ENCODE results near the gene PLEKHM3.

The PLEKHM3 gene

GRCh38 chr2:207868855-207869596 is 156.3 kb downstream of the PLEKHM3 start:
- in situ Hi-C loops (cut with MboI; ENCODE audit: low sequenced_read_pairs) = no loop called here

GRCh38 chr2:207867905-207868304 is 157.4 kb downstream of the PLEKHM3 start:
- in situ Hi-C loops (cut with MboI; ENCODE audit: low sequenced_read_pairs) = no loop called here

GRCh38 chr2:207867056-207867455 is 158.3 kb downstream of the PLEKHM3 start:
- in situ Hi-C loops (cut with MboI; ENCODE audit: low sequenced_read_pairs) = no loop called here

GRCh38 chr2:207865210-207865609 is 160.1 kb downstream of the PLEKHM3 start:
- in situ Hi-C loops (cut with MboI; ENCODE audit: low sequenced_read_pairs) = no loop called here

GRCh38 chr2:207863345-207863744 is 162.0 kb downstream of the PLEKHM3 start:
- in situ Hi-C loops (cut with MboI; ENCODE audit: low sequenced_read_pairs) = no loop called here

- in situ Hi-C loops (cut with MboI; ENCODE audit: low sequenced_read_pairs) = no loop called here
Observed at GRCh38 chr2:207861789-207862188, 163.5 kb downstream of the PLEKHM3 start.

GRCh38 chr2:207860685-207861084 is 164.6 kb downstream of the PLEKHM3 start:
- in situ Hi-C loops (cut with MboI; ENCODE audit: low sequenced_read_pairs) = no loop called here

- in situ Hi-C loops (cut with MboI; ENCODE audit: low sequenced_read_pairs) = no loop called here
Observed at GRCh38 chr2:207855591-207855990, 169.7 kb downstream of the PLEKHM3 start.

GRCh38 chr2:207854484-207855440 is 170.6 kb downstream of the PLEKHM3 start:
- in situ Hi-C loops (cut with MboI; ENCODE audit: low sequenced_read_pairs) = no loop called here

GRCh38 chr2:207852791-207853190 is 172.5 kb downstream of the PLEKHM3 start:
- in situ Hi-C loops (cut with MboI; ENCODE audit: low sequenced_read_pairs) = no loop called here

GRCh38 chr2:207849443-207849842 is 175.9 kb downstream of the PLEKHM3 start:
- in situ Hi-C loops (cut with MboI; ENCODE audit: low sequenced_read_pairs) = no loop called here

GRCh38 chr2:207848545-207848928 is 176.8 kb downstream of the PLEKHM3 start:
- in situ Hi-C loops (cut with MboI; ENCODE audit: low sequenced_read_pairs) = no loop called here

GRCh38 chr2:207847807-207848544 is 177.4 kb downstream of the PLEKHM3 start:
- in situ Hi-C loops (cut with MboI; ENCODE audit: low sequenced_read_pairs) = no loop called here

GRCh38 chr2:207847098-207847806 is 178.1 kb downstream of the PLEKHM3 start:
- in situ Hi-C loops (cut with MboI; ENCODE audit: low sequenced_read_pairs) = no loop called here

- in situ Hi-C loops (cut with MboI; ENCODE audit: low sequenced_read_pairs) = no loop called here
Observed at GRCh38 chr2:207845202-207845864, 180.0 kb downstream of the PLEKHM3 start.

- in situ Hi-C loops (cut with MboI; ENCODE audit: low sequenced_read_pairs) = no loop called here
Observed at GRCh38 chr2:207844648-207845047, 180.7 kb downstream of the PLEKHM3 start.

GRCh38 chr2:207840101-207840500 is 185.2 kb downstream of the PLEKHM3 start:
- in situ Hi-C loops (cut with MboI; ENCODE audit: low sequenced_read_pairs) = no loop called here

GRCh38 chr2:207839575-207839974 is 185.8 kb downstream of the PLEKHM3 start:
- in situ Hi-C loops (cut with MboI; ENCODE audit: low sequenced_read_pairs) = no loop called here

- in situ Hi-C loops (cut with MboI; ENCODE audit: low sequenced_read_pairs) = no loop called here
Observed at GRCh38 chr2:207839028-207839427, 186.3 kb downstream of the PLEKHM3 start.

GRCh38 chr2:207836521-207837133 is 188.7 kb downstream of the PLEKHM3 start:
- in situ Hi-C loops (cut with MboI; ENCODE audit: low sequenced_read_pairs) = no loop called here
